Measurements from ENCODE around the gene UBB.

UBB gene

DNA sequence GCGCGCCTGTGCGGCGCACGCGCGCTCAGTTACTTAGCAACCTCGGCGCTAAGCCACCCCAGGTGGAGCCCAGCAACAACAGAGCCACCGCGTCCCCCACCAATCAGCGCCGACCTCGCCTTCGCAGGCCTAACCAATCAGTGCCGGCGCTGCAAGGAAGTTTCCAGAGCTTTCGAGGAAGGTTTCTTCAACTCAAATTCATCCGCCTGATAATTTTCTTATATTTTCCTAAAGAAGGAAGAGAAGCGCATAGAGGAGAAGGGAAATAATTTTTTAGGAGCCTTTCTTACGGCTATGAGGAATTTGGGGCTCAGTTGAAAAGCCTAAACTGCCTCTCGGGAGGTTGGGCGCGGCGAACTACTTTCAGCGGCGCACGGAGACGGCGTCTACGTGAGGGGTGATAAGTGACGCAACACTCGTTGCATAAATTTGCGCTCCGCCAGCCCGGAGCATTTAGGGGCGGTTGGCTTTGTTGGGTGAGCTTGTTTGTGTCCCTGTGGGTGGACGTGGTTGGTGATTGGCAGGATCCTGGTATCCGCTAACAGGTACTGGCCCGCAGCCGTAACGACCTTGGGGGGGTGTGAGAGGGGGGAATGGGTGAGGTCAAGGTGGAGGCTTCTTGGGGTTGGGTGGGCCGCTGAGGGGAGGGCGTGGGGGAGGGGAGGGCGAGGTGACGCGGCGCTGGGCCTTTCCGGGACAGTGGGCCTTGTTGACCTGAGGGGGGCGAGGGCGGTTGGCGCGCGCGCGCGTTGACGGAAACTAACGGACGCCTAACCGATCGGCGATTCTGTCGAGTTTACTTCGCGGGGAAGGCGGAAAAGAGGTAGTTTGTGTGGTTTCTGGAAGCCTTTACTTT is at the start of gene UBB:
TSS of gene UBB (plus strand) at position 452 of the 856 bp plus-strand sequence. CDS start 817 bp downstream, outside the sequence.
- DNase-seq (ENCODE audit: low read depth) = peak; percentile 99
- TF ChIP-seq, protein P1, sequence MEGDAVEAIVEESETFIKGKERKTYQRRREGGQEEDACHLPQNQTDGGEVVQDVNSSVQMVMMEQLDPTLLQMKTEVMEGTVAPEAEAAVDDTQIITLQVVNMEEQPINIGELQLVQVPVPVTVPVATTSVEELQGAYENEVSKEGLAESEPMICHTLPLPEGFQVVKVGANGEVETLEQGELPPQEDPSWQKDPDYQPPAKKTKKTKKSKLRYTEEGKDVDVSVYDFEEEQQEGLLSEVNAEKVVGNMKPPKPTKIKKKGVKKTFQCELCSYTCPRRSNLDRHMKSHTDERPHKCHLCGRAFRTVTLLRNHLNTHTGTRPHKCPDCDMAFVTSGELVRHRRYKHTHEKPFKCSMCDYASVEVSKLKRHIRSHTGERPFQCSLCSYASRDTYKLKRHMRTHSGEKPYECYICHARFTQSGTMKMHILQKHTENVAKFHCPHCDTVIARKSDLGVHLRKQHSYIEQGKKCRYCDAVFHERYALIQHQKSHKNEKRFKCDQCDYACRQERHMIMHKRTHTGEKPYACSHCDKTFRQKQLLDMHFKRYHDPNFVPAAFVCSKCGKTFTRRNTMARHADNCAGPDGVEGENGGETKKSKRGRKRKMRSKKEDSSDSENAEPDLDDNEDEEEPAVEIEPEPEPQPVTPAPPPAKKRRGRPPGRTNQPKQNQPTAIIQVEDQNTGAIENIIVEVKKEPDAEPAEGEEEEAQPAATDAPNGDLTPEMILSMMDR (conservative IDR thresholded peaks at IDR 0.05; ENCODE audit: low read depth, low read length) = no peak
- peak within 1 kb of the TSS; percentile 90 for H3K4me3 ChIP-seq (ENCODE audit: low read depth, low read length)

DNA sequence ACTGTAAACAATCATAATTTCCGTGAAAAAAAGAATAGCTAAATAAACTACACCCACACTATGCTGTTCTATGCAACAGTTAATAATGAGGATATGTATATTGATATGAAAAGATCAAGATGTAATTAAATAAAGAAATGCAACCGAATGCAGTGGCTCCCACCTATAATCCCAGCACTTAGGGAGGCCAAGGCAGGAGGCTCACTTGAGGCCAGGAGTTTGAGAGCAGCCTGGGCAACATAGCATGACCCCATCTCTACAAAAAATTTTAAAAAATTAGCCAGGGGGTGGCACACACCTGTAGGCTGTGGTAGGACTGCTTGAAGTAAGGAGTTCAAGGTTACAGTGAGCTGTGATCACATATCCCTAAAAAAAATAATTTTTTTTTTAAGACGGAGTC is 42.5 kb upstream of the UBB start:
- H3K4me3 ChIP-seq (ENCODE audit: low read depth, low read length) = no peak overlapping the region
- TF ChIP-seq, protein P1 (conservative IDR thresholded peaks at IDR 0.05; ENCODE audit: low read depth, low read length) = no peak
- no peak for DNase-seq (ENCODE audit: low read depth)

DNA sequence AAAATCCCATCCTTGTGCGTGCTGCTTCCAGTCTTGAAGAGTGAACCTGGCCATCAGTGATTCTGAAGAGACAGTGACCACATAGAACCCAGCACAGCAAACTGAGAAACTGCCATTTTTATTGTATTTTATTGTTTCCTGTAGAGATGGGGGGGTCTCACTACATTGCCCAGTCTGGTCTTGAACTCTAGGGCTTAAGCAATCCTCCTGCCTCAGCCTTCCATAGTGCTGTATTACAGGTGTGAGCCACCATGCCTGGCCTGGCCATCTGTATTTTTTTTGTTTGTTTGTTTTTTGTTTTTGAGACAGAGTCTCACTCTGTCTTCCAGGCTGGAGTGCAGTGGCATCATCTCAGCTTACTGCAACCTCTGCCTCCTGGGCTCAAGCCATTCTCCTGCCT is 41.5 kb upstream of the UBB start:
- no peak overlapping the region for H3K4me3 ChIP-seq (ENCODE audit: low read depth, low read length)
- TF ChIP-seq, protein P1 (conservative IDR thresholded peaks at IDR 0.05; ENCODE audit: low read depth, low read length) = no peak
- DNase-seq (ENCODE audit: low read depth) = no peak

DNA sequence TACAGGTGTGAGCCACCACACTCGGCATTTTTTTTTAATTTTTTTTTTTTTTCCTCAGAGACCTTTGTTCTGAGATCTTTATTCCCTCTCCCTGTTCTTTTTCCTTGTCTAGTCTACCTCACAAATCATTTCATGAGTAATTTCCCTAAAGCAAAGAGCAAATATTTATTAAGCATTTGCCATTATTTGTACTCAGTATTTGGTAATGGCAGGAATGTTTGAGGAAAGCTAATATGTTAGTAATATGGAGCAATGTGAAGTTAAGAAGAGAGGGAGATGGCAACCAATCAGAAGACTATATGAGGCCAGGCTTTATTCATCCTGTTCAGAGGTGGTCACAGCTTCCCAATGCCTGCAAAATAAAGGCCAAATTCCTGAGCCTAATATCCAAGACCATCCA is 40.9 kb upstream of the UBB start:
- no peak for DNase-seq (ENCODE audit: low read depth)
- H3K4me3 ChIP-seq (ENCODE audit: low read depth, low read length) = no peak overlapping the region
- TF ChIP-seq, protein P1 (conservative IDR thresholded peaks at IDR 0.05; ENCODE audit: low read depth, low read length) = no peak

DNA sequence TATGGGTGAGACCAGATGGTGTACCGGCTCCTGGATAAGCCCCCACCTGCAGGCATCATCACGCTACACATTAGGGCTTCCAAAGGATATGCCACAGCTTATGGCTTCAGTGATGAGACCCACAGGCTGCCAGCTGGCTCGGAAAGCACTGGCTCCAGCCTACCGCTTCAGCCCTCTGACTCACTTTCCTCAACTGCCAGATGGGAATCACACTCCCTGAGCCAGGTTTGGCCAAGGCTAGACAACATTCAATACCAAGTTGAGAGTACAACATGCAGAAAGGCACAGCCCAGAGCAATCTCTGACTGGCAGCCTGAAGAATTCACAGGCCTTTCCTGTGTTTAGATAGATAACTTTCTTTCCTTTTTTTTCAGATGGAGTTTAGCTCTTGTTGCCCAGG is 37.9 kb upstream of the UBB start:
- H3K4me3 ChIP-seq (ENCODE audit: low read depth, low read length) = no peak overlapping the region
- no peak for DNase-seq (ENCODE audit: low read depth)
- TF ChIP-seq, protein P1 (conservative IDR thresholded peaks at IDR 0.05; ENCODE audit: low read depth, low read length) = no peak

DNA sequence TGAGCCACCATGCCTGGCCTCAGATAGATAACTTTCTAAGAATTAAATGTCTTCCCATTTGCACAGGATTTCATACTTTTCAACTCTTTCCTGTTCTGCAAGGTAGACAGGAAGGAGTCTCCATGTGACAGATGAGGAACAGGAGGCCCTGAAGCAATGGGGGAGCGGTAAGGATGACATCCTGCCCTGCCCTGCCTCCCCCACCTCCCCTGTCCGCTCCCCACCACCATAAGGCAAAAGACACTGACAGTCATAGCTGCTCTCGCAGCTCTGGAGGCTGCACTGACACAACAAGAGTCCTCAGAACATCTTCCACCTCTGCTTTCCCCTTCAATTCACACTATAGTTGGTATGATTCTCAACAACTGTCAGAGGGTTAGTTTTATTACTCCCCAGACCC is 37.3 kb upstream of the UBB start:
- TF ChIP-seq, protein P1 (conservative IDR thresholded peaks at IDR 0.05; ENCODE audit: low read depth, low read length) = no peak
- no peak overlapping the region for H3K4me3 ChIP-seq (ENCODE audit: low read depth, low read length)

DNA sequence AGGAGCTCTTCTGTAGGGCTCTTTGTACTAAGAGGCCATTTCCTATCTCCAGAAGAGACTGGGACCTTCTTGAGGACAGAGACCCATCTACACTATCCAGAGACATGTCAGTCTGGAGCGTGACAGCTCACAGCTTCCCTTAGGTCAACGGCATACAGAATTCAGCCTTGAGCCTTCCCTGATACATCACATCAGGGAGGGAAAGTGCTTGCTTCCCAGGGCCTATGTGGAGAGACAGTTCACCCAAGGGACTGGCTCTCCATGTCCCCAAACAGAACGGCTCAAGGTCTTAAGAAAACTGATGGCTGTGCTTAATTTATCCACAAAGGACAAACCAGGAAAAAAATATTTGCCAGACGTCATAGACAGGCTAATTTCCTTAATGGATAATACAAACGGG is 35.3 kb upstream of the UBB start:
- no peak for DNase-seq (ENCODE audit: low read depth)
- H3K4me3 ChIP-seq (ENCODE audit: low read depth, low read length) = no peak overlapping the region
- TF ChIP-seq, protein P1 (conservative IDR thresholded peaks at IDR 0.05; ENCODE audit: low read depth, low read length) = no peak

More for the DNA sequence above, 37.3 kb upstream of the UBB start:
- no peak for DNase-seq (ENCODE audit: low read depth)
